Esophagus muscularis mucosa (tissue), 3 donors: ENCODE results near the gene HAGHL.

ENCODE experiments used
- CTCF ChIP-seq, 3 experiments: fragments of 200-600 bp in 2 of 3; fragments of 450-650 bp in 1 of 3; sonication (generic) in 2 of 3; IDR thresholded peaks; one replicate each; pipeline ENCODE4 v1.5.1; 2017 to 2019; ENCODE audit warnings: antibody characterized with exemption in 3 of 3, mild to moderate bottlenecking in 2 of 3, moderate library complexity in 1 of 3
- POLR2AphosphoS5 ChIP-seq, 2 donors: sonication (generic); formaldehyde crosslinking; IDR thresholded peaks; one replicate each; pipeline ENCODE4 v1.6.1; 2017; ENCODE audit warnings: antibody characterized with exemption in 2 of 2

GRCh38 chr16:724188-725040, 2.5 kb upstream of the HAGHL start:
- TF ChIP-seq CTCF (IDR thresholded peaks at IDR 0.05) (no peak), POLR2AphosphoS5 (IDR thresholded peaks at IDR 0.05) (no peak)
